GM21825 (cell line): ENCODE measurements around the gene USH1G.
"Not testable (repeated sequence)": the region's sequence is repeated elsewhere in the genome, so short reads cannot be mapped to it uniquely, and the experiment has no call there.

ENCODE experiments used
- ATAC-seq: cut with Tn5 transposase; IDR thresholded peaks from one replicate; pipeline ENCODE4 v1.9.1; 2021; ENCODE audit warnings: mild to moderate bottlenecking, moderate library complexity; ENCODE audit not compliant: unreplicated experiment

USH1G gene

DNA sequence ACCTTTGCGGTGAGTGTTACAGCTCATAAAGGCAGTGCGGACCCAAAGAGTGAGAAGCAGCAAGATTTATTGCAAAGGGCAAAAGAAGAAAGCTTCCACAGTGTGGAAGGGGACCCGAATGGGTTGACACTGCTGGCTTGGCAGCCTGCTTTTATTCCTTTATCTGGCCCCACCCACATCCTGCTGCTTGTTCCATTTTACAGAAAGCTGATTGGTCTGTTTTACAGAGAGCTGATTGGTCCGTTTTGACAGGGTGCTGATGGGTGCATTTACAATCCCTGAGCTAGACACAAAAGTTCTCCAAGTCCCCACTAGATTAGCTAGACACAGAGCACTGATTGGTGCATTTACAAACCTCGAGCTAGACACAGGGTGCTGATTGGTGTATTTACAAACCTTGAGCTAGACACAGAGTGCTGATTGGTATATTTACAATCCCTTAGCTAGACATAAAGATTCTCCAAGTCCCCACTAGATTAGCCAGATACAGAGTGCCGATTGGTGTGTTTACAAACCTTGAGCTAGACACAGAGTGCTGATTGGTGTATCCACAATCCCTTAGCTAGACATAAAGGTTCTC is 16.8 kb downstream of the USH1G start:
- ATAC-seq: not testable (repeated sequence)

DNA sequence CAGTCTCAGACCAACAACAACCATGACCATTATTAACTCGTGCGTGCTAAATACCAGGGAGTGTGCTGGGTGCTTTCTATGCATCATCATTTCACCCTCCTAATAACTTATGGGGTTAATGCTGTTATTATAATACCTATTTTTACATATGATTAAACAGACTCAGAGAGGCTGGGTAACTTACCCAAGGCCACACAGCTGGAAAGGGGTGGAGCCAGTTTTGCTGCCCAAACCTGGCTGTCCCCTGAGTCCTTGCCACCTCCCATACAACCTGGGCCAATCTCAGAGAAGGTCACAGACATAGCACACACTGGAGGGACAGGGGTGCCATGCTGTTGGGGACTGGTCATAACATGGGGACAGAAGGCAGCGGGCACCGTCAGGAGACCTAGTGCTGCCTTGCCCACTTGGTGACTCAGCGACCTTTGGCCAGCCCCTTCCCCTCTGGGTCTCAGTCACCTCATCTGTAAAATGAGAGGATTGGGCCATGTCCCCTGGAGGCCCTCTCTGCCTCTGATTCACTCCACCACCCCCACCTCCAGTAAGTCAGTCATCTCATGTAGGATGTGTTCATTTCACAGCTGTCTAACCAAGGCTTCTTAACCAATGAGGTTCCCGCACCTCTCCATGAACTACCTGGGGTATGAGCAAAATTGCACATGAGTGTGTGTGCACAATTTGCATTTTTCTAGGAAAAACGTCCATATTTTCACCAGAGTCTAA is 18.2 kb downstream of the USH1G start:
- no peak for ATAC-seq

DNA sequence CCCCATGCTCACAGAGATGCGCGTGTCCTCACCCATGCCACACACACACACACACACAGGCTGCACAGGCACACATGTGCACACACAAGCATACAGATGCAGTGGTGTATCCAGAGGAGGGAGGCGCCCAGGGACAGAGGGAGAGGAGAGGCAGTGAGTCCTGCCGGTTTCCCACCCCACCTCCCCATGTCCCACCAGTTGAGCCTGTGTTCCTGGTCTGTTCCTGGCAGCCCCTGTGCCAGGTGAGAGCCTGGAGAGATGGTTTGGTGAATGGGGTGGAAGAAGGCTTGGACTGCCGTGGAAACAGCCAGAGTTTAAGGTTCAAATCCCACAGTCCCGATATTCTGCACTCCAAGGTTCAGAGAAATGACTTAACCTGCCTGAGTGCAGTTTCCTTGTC is 19.4 kb downstream of the USH1G start:
- ATAC-seq: no peak

DNA sequence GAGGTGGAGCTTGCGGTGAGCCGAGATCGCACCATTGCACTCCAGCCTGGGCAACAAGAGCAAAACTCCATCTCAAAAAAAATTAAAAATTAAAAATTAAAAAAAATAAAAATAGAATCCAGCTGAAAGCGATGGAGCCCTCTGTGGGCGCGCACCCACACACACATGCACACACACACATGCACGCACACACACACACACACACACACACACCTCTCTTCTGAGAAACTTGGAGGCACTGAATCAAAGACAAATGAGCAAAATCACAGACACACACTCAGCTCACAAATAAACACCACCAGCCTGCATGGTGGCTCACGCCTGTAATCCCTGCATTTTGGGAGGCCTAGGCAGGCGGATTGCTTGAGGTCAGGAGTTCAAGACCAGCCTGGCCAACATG is 20.0 kb downstream of the USH1G start:
- no peak for ATAC-seq

DNA sequence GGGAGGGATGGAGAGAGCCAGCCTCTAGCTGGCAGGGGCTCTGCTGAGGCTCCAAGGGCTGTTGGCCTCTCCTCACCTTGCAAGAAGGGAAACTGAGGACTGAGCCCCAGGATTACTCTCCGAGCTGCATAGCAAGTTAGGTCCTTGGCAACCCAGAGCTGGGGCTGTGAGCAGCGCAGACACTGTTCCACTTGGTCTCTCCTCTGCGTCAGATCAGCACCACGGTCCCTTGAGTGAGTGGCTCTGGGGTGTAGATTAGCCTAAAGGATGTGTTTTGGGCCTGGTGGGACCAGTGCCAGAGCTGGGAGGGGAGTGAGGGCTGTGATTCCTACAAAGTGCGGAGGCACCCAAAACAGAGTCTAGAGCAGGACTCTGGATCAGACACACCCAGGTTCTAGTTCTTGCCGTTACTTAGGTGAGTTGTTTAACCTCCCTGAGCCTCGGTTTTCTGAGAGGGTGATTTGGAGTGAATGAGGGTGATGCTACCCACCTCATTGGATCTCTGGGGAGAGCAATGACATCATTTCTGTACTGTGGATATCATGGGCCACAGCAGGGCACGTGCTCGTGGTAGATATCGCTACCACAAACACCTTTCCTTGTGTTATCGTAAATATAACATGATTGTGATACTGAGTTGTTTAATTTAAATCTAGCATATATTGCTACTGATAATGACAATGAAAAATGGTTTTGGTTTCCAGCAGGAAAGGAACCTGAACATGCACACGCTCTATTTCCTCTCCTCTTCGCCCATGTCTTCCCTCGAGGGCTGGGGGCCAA is 21.5 kb downstream of the USH1G start:
- no peak for ATAC-seq

DNA sequence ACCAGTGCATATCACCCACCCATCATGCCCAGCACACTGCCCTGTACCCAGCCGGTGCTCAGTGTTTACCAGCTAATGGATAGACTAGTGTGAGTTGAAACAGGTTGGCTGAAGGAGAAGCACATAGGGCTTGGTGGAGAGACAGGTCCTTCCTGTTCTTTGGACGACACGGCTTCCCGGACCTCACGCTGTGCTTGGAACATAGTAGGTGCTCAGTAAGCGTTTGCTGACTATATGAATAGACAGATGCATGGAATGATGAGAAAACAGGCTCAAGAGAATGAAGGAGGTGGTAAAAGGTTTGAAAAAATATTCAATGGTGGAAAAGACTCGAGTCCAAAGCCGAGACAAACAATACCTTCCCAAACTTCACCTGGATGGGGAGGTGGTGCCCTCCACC is 22.8 kb downstream of the USH1G start:
- ATAC-seq: no peak

DNA sequence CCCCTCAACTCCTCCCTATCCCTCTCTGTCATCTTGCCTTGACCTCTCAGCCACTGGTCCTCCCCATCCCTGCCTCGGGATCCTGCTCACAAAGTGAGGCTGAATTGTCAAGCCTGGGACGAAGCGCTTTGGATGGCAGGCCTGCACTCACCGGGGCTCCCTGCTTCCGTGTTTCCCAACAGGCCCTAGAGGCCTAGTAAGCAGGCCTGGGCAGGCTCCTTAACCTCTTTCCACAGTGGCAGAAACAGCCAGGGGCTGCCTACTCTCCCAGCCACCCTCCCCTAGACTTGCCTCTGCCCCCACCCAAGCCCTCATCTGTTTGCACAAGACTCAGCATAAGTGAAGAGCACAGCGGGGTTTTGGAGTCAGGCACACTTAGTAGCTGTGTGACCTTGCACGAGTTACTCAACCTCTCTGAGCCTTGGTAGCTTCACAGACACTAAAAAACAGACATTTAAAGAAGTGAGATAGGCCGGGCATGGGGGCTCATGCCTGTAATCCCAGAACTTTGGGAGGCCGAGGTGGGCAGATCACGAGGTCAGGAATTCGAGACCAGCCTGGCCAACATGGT is 24.6 kb downstream of the USH1G start:
- no peak for ATAC-seq

DNA sequence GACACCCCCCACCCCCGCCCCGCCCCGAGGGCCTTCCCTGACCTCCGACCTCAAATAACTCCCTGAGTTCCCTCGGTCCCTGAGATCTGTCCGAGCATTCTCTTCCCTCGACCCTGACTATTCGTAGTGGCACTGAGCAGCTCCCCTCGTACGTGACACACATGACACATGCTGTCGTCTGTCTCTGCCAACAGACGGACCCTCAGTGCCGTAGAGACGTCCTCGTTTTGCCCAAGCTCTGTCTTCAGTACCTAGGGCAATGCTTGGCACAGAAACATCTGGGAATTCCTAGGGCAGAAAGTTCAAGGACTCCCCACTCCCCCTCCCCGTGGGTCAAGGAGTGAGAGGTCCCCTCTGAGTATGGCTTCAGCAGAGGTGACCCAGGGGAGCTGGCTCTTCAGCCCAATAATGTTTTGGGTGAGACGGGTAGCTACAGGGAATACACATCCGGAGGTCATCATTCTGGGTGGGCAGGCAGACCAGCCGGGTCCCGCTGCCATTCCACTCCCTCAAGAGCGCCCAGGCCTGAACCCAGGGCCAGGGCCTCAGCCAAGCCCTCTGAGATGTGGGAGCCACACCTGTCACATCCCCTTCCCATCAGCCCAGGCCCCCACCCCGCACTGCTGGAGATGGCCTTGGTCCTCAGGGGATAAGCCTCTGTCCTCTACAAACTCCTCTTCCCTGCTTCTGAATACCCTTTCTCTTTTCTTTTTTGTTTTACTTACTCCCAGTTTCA is 29.0 kb downstream of the USH1G start:
- ATAC-seq: no peak

DNA sequence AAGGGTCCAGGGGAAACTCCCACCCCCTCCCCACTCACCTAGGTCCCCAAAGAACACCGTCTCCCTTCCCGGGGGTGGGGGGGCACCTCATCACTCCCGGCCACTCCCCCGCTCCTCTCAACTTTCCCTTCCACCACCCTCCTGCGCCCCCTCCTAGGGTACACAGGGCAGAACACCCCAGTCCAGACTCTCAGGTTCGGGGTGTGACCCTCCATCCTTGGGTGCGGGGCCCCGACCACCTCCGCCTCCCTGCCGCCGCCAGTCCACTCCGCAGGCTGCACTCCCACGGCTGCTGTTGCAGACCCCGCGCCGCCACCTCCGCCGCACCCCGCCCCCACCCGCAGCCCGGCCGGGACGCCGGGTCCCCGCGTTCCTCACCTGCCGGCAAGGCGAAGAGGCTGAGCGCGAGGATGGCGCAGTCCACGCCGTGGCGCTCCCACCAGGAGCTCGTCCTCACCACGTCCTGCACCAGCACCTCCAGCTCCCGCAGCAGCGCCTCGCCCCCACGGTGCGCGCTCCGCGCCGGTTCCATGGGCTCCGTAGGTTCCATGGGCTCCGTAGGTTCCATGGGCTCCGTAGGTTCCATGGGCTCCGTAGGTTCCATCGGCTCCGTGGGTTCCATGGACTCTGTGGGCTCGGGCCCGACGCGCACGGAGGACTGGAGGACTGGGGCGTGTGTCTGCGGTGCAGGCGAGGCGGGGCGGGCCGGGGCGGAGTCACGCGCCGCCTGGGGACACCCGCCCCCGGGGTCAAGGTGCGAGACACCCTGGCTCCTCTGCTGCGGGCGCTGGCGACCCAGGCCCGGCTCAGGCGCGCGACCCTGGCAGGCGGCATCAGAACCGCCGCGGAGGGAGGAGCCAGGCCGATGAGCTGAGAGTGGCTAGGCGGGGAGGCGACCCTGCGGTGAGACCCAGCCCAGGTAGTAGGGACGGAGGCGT is 29.8 kb downstream of the USH1G start, which contains the start of gene FADS6:
Gene FADS6, minus strand, starts transcription at position 660 of the 938 bp plus-strand sequence. Its CDS starts 38 bp downstream, at position 622.
- no peak for ATAC-seq

DNA sequence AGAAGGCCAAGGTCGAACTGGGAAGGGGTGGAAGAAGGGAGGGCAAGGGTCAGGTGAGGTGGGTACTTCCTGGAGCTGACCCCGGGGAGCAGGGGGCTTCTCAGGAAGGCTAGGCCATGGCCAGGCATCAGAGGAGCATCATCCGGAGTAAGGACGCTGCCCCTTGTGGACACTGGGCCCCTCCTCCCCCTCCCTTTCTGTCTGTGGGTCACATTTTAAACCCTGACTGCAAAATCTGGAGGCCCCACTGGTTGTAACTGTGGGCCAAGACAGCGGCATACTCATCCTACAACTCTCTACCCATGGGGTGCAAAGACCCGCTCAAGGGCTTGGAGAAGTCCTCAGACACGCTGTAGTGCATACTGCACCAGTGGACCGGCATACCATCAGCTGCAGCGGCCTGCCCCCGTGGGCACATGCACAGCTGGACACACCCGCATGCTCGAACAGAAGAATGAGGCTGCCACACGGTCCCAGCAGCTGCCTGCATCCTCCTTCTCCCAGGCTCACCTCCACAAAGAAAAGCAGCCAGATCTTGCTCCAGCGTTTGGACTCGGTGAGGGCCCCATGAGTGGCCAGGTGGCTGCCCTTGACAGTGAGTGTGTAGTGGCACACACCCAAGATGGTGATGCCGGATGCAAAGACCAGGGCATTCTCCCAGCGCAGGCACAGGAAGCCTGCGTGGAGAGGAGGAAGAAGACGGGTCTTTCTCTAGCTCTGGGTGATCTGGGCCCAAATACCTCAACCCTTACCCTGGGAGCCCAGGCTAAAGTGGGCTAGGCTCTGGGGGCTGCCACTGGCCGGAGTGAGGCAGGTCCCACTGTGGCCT is 30.8 kb downstream of the USH1G start:
- no peak for ATAC-seq

DNA sequence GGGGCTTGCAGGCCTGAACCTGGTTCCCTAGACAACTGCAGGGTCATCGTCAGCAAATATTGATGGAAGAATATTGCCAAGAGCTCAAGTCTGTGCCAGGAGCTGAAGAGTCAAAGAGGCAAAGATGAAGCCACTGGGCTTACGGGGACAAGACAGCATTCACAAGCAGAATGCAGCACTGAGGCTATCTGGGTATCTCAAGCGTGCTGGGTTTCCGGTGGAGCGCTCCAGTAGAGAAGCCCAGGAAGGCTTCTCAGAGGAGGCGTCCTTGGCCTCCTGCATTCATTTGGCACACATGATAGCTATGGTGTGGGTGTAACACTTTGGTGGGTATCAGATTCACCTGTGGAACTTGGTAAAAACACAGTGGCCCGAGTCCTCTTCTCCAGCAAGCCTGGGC is 32.5 kb downstream of the USH1G start:
- no peak for ATAC-seq

DNA sequence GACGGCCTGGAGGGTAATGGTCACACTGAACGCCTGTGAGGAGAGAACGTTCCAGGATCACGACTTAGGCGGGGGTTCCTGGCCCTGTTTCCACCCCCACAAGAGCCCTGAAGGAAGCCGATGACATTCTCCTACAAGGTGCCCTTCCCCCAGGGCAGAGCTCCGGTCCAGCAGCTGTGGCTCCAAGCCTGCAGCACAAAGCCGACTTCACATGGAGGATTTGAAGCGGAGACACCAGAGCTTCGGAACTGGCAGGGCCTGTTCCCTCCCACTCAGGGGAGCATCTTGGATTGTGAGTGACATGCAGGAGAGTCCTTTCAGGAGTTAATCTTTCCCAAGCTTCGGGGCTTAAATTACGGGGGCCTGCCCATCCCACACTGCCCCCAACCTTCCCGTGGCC is 34.6 kb downstream of the USH1G start:
- no peak for ATAC-seq

DNA sequence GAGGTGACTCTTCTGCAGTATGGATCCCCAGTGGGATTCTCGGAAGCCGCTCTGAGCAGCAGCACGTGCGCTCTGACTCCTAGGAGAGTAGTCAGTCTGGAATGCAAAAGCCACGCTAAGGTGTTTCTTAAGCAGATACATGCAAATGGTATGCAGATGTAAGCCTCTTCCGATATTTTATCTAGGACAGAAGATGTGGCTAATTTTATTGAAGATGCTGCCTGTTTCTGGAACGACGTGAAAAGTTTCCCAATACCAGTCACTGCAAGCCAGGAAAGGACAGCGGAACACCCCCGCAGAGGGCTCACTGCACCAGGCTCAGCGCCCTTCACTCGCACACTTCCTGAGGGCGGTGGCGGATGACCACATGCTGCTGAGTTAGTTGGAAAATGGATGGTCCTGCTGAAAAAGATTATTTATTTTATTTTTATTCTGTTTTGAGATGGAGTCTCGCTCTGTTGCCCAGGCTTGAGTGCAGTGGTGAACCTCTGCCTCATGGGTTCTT is 39.8 kb downstream of the USH1G start:
- ATAC-seq: no peak

DNA sequence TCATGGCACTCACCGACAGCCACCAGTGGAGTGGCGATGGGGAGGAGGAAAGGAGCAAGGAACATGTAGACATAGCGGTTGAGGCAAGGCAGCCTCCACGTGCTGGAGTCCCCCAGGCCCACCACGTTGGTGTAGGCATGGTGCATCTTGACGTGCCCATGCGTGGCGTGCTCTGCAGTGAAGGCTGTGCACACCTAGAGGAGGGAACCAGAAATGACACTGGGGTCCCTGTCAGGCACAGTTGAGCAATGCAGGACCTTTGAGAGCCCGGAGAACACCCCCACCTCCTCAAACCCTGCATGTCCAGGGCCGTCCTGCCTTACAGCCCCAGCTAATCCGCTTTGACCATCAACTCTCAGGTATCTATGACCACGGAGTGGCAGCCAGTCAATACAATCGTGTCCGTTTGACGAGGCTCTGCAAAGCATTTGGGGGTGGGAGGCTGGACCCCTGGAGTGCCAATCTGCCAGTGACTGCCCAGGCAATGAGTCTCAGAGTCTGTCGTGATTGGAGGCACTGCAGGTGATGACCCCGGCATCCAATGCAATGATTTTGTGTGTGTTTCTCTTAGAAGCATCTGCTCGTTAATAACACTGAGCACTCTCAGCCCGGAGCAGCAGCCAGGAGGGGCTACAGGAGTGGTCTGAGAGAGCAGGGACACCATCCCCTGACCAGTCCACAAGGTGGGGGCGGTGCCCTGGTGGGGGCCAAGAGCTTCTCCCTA is 40.4 kb downstream of the USH1G start:
- no peak for ATAC-seq

DNA sequence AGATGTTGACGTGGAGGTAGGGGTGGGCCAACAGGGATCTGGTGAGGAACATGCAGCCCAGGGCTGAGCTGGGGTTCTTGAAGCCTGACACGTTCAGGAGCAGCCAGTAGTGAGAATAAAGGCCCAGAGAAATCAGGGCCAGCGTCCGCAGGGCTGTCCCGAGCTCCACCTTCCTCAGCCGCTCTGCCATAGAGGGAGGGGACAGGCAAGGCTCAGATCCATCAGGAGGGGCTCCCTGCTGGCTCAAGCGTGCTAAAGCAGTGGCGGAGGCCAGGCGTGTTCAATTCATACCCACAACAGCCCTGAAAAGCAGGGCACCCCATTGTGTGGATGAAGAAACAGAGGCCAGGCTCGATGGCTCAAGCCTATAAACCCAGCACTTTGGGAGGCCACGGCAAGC is 42.0 kb downstream of the USH1G start:
- no peak for ATAC-seq

DNA sequence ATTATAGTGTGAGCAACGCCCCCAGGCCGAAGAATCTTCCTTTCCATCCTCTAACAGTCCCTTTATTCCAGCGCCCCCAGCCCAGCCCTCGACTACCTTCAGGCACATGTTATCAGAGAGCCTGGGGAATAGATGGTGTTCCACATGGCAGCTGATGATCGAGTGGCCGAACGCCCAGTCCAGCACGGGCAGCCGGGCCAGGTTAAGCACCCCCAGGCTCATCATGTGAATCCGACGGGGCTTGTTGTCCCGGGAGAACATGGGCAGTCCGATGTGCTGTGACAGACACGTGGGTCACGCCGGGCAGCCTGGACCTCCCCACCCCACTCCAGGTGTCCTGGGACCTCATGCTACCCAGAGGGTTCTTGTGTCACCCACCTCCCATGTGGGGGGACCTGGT is 43.7 kb downstream of the USH1G start:
- ATAC-seq: no peak

DNA sequence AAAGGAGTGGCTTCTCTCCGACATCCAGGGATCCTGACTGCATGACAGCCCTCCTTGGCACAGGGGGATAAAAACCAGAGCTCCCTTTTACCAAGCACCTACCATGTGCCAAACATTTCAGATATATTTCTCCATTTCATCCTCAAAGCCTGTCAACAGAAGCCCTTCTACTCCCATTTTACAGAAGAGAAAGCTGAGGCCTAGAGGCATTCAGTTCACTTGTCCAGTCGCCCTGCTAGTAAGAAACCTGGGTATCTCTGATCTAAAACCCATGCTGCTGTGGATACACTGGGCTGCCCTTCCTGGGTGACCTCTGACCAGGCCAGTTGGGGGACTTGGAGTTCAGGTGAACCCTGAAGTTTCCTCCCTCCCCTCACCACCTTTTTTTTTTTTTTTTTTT is 44.4 kb downstream of the USH1G start:
- no peak for ATAC-seq
